ENCODE data around the gene PEA15.

Gene PEA15

GRCh38 chr1:160205242-160206035 is at the start of gene PEA15:
PEA15 (plus strand) TSS chr1:160205384; CDS start chr1:160211545, 6,161 bp downstream.
- DNase-seq, result peak; percentile 66 to 75
- TF ChIP-seq GATA1 (IDR thresholded peaks at IDR 0.05; ENCODE audit: low read depth, low read length), result no peak
- TF ChIP-seq POLR2A (IDR thresholded peaks at IDR 0.05; ENCODE audit: low read length), result peak; percentile 42

DNA sequence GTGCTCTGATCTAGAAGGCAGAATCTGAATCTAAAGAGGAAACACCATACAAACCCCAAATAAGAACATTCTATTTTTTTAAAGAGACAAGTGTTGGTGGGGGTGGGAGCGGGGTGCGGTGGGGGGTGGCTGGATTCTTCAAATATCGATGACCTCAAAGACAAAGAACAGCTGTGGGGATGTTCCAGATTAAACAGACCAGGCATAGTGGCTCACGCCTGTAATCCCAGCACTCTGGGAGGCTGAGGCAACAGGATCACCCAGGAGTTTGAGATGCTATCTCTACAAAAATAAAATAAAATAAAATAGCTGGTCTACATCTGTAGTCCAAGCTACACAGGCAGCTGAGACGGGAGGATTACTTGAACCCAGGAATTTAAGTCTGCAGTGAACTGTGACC is 48.8 kb upstream of the PEA15 start:
- TF ChIP-seq GATA1 (IDR thresholded peaks at IDR 0.05; ENCODE audit: low read depth, low read length) (no peak), POLR2A (IDR thresholded peaks at IDR 0.05; ENCODE audit: low read length) (no peak)
- no peak for DNase-seq

- DNase-seq, result no peak
- TF ChIP-seq POLR2A (IDR thresholded peaks at IDR 0.05; ENCODE audit: low read length), result no peak
- TF ChIP-seq GATA1 (IDR thresholded peaks at IDR 0.05; ENCODE audit: low read depth, low read length), result no peak
Measured at GRCh38 chr1:160157174-160157573, 48.0 kb upstream of the PEA15 start.

- no peak for TF ChIP-seq POLR2A (IDR thresholded peaks at IDR 0.05; ENCODE audit: low read length)
- no peak for TF ChIP-seq GATA1 (IDR thresholded peaks at IDR 0.05; ENCODE audit: low read depth, low read length)
- no peak for DNase-seq
Measured at GRCh38 chr1:160158031-160158430, 47.2 kb upstream of the PEA15 start.

GRCh38 chr1:160158534-160158933 is 46.6 kb upstream of the PEA15 start:
- TF ChIP-seq POLR2A (IDR thresholded peaks at IDR 0.05; ENCODE audit: low read length) (no peak), GATA1 (IDR thresholded peaks at IDR 0.05; ENCODE audit: low read depth, low read length) (no peak)
- DNase-seq, result no peak

DNA sequence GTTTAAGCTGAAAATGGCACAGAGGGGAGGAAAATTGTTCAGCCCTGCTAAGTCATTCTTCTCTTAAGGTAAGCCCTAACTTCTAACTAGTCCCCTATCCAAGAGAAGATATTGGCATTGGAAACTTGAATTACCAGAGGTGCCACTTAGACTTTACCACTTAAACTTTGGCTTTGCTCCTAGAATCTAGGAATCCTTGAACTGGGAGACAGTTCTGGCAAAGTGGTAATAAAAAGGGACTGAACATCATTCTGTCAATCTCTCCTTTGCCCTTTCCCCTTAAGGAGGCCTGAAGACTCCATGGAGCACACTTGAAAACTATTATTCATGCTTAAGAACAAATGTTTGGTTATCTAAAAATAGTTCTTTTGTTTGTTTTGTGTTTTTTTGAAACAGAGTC is 45.3 kb upstream of the PEA15 start:
- no peak for DNase-seq
- no peak for TF ChIP-seq GATA1 (IDR thresholded peaks at IDR 0.05; ENCODE audit: low read depth, low read length)
- TF ChIP-seq POLR2A (IDR thresholded peaks at IDR 0.05; ENCODE audit: low read length), result no peak

- peak; percentile 11 to 14 for DNase-seq
- TF ChIP-seq POLR2A (IDR thresholded peaks at IDR 0.05; ENCODE audit: low read length), result no peak
- TF ChIP-seq GATA1 (IDR thresholded peaks at IDR 0.05; ENCODE audit: low read depth, low read length), result no peak
Measured at GRCh38 chr1:160161965-160162705, 43.0 kb upstream of the PEA15 start.

DNA sequence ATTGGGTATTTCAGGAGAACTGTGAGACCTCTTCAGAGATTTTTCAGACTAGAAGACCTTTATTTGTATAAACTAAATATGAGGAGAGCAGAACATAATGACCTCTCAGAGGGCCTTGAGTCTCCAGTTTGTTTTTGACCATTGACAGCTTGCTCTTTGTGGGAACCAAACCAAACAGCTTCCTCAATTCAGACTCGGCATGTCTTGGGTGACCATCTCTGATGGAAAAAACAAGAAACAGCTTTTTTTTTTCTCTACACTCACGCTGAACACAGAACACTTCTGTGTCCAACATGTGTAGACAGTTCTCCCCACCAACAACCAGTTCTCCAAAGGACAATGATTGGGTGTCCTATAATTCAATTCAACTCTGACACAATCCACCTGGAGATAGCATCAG is 42.3 kb upstream of the PEA15 start:
- no peak for DNase-seq
- TF ChIP-seq GATA1 (IDR thresholded peaks at IDR 0.05; ENCODE audit: low read depth, low read length) (no peak), POLR2A (IDR thresholded peaks at IDR 0.05; ENCODE audit: low read length) (no peak)

DNA sequence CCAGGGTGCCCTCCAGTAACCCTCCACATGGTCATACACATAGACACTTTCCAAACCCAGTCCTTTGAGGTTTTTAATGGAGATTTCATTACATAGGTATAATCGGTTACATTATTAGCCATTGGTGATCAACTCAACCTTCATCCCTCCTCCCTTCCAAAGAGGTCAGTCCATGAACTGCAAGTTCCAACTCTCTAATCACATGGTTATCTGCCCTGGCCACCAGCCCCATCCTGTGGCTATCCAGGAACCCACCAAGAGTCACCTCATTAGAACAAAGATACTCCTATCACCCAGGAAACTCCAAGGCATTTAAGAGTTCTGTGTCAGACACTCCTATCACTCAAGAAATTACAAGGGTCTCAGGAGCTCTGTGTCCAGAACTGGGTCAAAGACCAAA is 41.6 kb upstream of the PEA15 start:
- no peak for DNase-seq
- no peak for TF ChIP-seq POLR2A (IDR thresholded peaks at IDR 0.05; ENCODE audit: low read length)
- TF ChIP-seq GATA1 (IDR thresholded peaks at IDR 0.05; ENCODE audit: low read depth, low read length), result no peak

DNA sequence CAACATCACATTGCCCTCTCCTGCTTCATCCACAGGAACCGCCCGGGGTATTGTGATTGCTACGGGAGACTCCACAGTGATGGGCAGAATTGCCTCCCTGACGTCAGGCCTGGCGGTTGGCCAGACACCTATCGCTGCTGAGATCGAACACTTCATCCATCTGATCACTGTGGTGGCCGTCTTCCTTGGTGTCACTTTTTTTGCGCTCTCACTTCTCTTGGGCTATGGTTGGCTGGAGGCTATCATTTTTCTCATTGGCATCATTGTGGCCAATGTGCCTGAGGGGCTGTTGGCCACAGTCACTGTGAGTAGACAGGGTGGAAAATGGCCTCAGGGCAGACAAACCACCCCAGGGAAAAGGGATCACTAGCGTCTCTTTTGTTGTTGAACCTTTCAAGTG is 41.1 kb upstream of the PEA15 start:
- no peak for DNase-seq
- no peak for TF ChIP-seq POLR2A (IDR thresholded peaks at IDR 0.05; ENCODE audit: low read length)
- TF ChIP-seq GATA1 (IDR thresholded peaks at IDR 0.05; ENCODE audit: low read depth, low read length), result no peak

DNA sequence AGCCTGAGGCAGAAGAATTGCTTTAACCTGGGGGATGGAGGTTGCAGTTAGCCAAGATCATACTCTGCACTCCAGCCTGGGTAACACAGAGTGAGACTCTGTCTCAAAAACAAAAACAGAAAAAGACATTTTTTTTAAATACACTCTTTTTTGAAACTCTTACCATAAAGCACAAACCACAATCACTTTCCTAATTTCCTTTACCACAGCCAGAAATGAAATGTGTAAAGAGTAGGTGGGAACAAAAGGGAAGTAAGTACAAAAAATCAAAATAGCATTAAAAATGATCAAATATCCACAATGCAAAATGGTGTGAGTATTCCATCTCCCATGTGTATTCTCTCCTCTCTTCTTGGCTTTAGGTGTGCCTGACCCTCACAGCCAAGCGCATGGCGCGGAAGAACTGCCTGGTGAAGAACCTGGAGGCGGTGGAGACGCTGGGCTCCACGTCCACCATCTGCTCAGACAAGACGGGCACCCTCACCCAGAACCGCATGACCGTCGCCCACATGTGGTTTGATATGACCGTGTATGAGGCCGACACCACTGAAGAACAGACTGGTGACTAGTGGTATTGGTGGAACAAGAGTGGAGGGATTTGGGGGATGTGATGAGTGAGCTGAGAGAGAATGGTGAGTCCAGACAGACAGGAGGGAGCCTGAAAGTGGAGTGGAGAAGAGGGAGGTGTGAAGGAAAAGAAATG is 38.9 kb upstream of the PEA15 start:
- DNase-seq, result no peak
- TF ChIP-seq GATA1 (IDR thresholded peaks at IDR 0.05; ENCODE audit: low read depth, low read length) (no peak), POLR2A (IDR thresholded peaks at IDR 0.05; ENCODE audit: low read length) (no peak)

GRCh38 chr1:160167056-160167455 is 38.1 kb upstream of the PEA15 start:
- DNase-seq, result no peak
- TF ChIP-seq POLR2A (IDR thresholded peaks at IDR 0.05; ENCODE audit: low read length), result no peak
- no peak for TF ChIP-seq GATA1 (IDR thresholded peaks at IDR 0.05; ENCODE audit: low read depth, low read length)

- TF ChIP-seq POLR2A (IDR thresholded peaks at IDR 0.05; ENCODE audit: low read length), result no peak
- no peak for TF ChIP-seq GATA1 (IDR thresholded peaks at IDR 0.05; ENCODE audit: low read depth, low read length)
- no peak for DNase-seq
Measured at GRCh38 chr1:160167580-160167979, 37.6 kb upstream of the PEA15 start.

GRCh38 chr1:160168016-160168415 is 37.2 kb upstream of the PEA15 start:
- no peak for TF ChIP-seq GATA1 (IDR thresholded peaks at IDR 0.05; ENCODE audit: low read depth, low read length)
- no peak for TF ChIP-seq POLR2A (IDR thresholded peaks at IDR 0.05; ENCODE audit: low read length)
- DNase-seq, result no peak
